Measurements from ENCODE around the gene MARK2.
A peak's percentile ranks its signal among the peaks of the same experiment; 100 is the strongest.
"Not testable (repeated sequence)": the region's sequence is repeated elsewhere in the genome, so short reads cannot be mapped to it uniquely, and the experiment has no call there.

Gene MARK2

DNA sequence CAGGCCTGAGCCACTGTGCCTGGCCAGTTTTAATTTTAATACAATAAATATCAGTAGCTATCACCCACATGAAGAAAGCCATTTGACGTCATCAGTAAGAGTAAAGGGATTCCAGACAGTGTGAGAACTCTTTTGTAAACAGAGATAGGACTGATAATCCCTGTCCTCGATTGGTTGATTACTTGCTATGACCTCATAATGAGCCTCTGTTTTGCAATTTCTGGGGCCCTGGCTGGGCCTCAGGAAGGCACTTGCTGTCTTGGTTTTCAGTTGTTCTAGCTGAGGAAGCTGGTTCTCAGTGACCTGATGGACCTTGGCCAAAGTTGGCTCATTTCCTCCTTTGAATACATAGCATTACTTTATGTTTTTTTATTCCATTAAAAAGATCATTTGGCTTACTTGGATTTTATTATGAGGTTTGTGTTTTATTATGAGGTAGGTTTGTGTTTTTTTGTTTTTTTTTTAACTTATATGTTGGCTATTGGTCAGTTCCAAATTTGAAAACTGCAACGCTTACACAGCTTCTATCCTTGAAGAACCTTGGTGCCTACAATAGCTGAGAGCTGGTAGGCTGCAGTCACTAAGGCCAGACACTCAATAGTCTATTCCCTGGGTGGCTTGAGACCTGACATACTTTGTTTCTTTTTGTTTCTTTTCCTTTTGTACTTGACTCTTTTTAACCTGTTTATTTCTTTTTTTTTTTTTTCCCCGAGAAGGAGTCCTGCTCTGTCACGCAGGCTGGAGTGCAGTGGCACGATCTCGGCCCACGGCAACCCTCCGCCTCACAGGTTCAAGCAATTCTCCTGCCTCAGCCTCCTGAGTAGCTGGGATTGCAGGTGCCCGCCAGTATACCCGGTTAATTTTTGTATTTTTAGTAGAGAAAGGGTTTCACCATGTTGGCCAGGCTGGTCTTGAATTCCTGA is 20.0 kb downstream of the MARK2 start:
- Mint-ChIP-seq H3K4me1 (ENCODE audit: low read depth) (peaks cover 49% of the 10 kb centered on the region), H3K36me3 (ENCODE audit: low read depth) (peaks cover 38% of the 10 kb centered on the region), H3K27me3 (no peaks in the 10 kb centered on the region), H3K9me3 (no peaks in the 10 kb centered on the region), H3K27ac (peak overlapping the region; percentile 36), H3K4me3 (no peak overlapping the region)

DNA sequence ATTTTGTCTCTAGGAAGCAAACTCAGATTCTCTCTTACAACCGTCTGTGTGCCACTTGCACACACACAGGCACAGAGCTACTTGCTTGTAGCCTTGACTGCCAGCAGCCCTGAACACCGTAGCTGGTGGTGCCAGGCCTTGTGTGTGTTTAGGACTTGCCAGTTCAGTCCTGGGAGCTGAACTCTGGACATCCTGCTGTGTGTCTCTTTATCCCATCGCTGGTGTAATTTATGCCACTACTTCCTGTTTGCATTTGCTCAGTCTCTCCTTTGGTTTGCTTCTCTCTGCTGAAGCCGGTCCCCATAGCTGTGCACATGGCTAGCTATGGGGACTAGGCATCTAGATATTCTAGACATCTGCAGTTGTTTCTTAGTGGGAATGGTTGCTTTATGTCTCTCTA is 24.0 kb downstream of the MARK2 start:
- peaks cover 55% of the 10 kb centered on the region for H3K4me1 Mint-ChIP-seq (ENCODE audit: low read depth)
- no peaks in the 10 kb centered on the region for H3K27me3 Mint-ChIP-seq
- peaks cover 37% of the 10 kb centered on the region for H3K36me3 Mint-ChIP-seq (ENCODE audit: low read depth)
- H3K27ac Mint-ChIP-seq: peak overlapping the region; percentile 27
- H3K4me3 Mint-ChIP-seq: no peak overlapping the region
- H3K9me3 Mint-ChIP-seq: no peaks in the 10 kb centered on the region

DNA sequence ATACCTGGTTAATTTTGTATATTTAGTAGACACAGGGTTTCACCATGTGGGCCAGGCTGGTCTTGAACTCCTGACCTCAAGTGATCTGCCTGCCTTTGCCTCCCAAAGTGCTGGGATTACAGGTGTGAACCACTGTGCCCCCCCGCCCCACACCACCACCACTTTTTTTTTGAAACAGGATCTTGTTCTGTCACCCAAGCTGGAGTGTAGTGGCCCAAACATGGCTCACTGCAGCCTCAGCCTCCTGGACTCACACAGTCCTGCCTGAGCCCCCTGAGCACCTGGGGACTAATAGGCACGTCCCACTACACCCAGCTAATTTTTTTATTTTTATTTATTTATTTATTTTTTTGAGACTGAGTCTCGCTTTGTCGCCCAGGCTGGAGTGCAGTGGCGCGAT is 24.7 kb downstream of the MARK2 start:
- not testable (repeated sequence) for H3K27me3 Mint-ChIP-seq, H3K4me3 Mint-ChIP-seq, H3K9me3 Mint-ChIP-seq
- peaks cover 43% of the 10 kb centered on the region for H3K36me3 Mint-ChIP-seq (ENCODE audit: low read depth)
- H3K27ac Mint-ChIP-seq: peak overlapping the region; percentile 31
- peaks cover 60% of the 10 kb centered on the region for H3K4me1 Mint-ChIP-seq (ENCODE audit: low read depth)

DNA sequence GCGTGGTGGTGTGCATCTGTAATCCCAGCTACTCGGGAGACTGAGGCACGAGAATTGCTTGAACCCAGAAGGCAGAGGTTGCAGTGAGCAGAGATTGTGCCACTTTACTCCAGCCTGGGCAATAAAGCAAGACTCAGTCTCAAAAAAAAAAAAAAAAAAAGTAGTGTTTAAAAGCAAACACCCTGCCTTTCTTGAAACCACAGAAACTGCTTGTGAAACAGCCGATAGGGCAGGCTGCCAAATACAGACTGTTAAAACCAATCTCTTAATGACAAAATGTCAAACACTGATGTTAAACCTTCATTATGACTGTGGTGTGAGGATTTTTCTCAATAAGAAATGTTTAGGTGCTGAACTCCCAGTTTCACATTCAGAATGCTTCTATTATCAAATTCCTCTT is 27.3 kb downstream of the MARK2 start:
- Mint-ChIP-seq H3K36me3 (ENCODE audit: low read depth) (peaks cover 32% of the 10 kb centered on the region), H3K9me3 (no peaks in the 10 kb centered on the region), H3K27me3 (no peaks in the 10 kb centered on the region), H3K4me1 (ENCODE audit: low read depth) (peaks cover 80% of the 10 kb centered on the region), H3K4me3 (peak overlapping the region; percentile 57), H3K27ac (peak overlapping the region; percentile 72)

DNA sequence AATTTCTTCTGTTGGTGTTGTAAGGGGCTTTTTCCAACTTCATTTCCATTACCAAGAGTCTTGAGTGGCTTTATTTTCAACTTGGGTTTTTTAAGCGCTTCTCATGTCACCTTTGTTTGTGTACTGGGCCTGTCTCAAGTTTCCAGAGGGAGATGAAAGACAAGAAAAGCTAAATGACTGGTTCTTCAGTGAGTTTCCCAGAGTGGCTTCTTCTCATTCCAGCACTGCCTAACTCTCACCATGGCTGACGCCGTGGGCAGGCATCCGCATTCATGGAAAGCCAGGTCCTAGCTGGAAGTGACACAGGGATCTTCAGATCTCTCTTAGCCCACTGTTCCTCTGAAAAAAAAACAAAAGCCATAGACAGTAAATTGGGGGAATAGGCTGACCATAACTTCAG is 28.6 kb downstream of the MARK2 start:
- Mint-ChIP-seq H3K36me3 (ENCODE audit: low read depth) (peaks cover 25% of the 10 kb centered on the region), H3K4me1 (ENCODE audit: low read depth) (peaks cover 85% of the 10 kb centered on the region), H3K4me3 (no peak overlapping the region), H3K27ac (no peak overlapping the region), H3K27me3 (no peaks in the 10 kb centered on the region), H3K9me3 (no peaks in the 10 kb centered on the region)

DNA sequence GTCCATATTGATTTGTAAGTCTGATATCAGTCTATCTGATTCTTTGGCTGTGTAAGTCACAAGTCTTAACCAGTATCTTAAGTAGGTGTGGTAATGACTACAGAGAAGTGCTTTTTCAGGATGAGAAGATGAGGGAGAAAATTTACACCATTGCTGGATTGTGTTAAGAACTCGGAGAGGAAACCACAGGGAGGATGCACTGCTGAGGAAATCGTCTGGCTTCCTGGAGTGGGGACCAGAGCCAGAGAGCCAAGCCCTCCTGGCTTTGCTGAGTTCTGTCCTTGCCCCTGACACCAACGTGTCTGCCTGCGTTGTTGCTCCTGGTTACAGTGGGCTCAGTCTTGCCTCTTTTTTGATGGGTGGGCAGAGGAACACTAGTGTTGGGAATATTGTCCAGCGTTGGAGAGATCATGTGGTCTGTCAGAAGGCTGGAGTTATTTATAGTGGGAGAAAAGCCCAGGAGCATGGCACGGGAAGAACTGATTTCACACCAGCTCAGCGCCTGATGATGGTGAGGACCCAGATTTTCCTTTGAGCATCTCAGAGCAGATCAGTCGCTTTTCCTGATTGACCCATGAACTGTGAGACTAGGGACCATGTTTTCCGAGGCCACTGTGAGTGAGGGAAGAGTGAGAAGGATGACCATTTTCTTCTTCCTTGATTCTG is 29.6 kb downstream of the MARK2 start:
- H3K4me3 Mint-ChIP-seq: peak overlapping the region; percentile 8

DNA sequence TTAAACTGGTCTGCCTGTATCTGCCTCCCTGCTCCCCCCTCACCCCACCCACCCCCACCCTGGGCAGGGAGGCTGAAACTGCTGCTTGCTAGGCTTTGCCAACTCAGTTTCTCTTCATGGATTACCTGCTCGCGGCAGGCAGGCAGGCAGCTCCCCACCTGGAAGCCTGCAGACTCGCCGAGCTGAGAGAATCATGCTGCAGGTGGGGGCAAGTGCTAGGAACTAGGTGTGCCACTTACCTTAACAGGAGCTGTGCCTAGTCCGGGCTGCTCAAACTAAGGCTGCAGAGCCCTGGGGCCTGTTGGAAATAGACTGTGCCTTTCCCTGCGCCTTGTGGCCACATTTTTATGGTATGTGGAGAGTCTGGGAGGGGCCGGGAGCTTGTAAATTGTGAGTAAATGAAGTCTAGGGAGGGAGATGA is 30.3 kb downstream of the MARK2 start:
- H3K9me3 Mint-ChIP-seq: no peaks in the 10 kb centered on the region
- peaks cover 18% of the 10 kb centered on the region for H3K36me3 Mint-ChIP-seq (ENCODE audit: low read depth)
- H3K4me1 Mint-ChIP-seq (ENCODE audit: low read depth): peaks cover 90% of the 10 kb centered on the region
- peak overlapping the region; percentile 70 for H3K4me3 Mint-ChIP-seq
- H3K27me3 Mint-ChIP-seq: no peaks in the 10 kb centered on the region
- peak overlapping the region; percentile 87 for H3K27ac Mint-ChIP-seq

More for the DNA sequence above, 29.6 kb downstream of the MARK2 start:
- no peaks in the 10 kb centered on the region for H3K27me3 Mint-ChIP-seq
- peak overlapping the region; percentile 47 for H3K27ac Mint-ChIP-seq
- H3K36me3 Mint-ChIP-seq (ENCODE audit: low read depth): peaks cover 18% of the 10 kb centered on the region
- peaks cover 85% of the 10 kb centered on the region for H3K4me1 Mint-ChIP-seq (ENCODE audit: low read depth)
- no peaks in the 10 kb centered on the region for H3K9me3 Mint-ChIP-seq

DNA sequence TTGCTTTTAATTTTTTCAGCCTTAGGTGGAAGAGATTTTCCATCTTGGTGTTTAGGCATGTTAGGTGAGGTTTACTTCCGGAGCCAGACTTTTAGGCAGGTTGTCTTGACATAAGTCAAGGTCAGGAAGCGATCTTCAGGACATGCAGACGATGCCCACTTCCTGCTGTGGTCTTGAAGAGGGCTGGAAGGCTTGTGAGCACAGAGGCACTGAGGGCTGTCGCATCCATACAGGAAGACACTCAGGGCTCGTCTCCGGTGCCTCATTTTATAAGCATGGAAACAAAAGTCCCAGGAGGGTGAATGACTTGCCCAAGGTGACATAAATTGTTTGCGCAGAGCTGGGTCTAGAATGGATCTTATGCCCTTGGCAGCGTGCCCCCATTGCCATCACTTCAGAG is 30.8 kb downstream of the MARK2 start:
- peaks cover 95% of the 10 kb centered on the region for H3K4me1 Mint-ChIP-seq (ENCODE audit: low read depth)
- peak overlapping the region; percentile 70 for H3K4me3 Mint-ChIP-seq
- H3K27ac Mint-ChIP-seq: peak overlapping the region; percentile 87
- no peaks in the 10 kb centered on the region for H3K27me3 Mint-ChIP-seq
- H3K9me3 Mint-ChIP-seq: no peaks in the 10 kb centered on the region
- peaks cover 18% of the 10 kb centered on the region for H3K36me3 Mint-ChIP-seq (ENCODE audit: low read depth)

DNA sequence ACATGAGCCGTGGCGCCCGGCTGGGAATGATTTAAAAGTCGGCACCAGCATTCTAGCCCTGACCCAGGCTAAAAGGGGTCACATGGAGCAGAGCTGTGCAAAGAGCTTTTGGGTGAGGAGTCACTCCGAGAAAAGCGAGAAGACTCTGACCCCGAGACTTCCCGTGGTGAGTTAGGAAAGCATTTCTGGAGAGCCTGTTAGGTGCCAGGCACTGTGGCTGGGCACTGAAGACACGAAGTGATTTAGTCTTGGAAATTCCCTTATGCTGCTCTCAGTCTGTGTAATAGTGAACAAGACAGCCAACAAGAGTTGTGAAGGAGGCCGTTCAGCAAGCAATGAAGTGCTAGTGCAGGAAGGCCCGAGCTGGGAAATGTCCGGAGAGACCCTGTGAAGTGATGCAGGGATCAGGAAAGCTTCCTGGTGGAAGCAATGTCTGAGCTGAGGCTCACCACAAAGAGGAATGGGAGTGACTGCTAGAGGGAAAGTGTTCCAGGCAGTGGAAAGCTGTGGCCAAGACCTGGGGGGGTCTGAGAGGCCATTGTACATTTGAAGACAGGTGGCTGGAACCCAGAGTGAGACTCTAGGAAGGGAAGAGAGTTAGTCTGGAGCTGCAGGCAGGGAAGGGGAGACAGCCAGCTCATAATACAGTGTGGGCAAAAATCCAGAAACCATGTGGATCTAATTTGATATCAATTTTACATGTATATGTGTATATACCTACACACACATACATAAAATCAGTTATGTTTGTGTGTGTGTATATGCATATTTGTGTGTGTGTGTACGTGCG is 31.6 kb downstream of the MARK2 start:
- Mint-ChIP-seq H3K27ac (peak overlapping the region; percentile 71), H3K4me1 (ENCODE audit: low read depth) (peaks cover 94% of the 10 kb centered on the region), H3K36me3 (ENCODE audit: low read depth) (peaks cover 22% of the 10 kb centered on the region)

DNA sequence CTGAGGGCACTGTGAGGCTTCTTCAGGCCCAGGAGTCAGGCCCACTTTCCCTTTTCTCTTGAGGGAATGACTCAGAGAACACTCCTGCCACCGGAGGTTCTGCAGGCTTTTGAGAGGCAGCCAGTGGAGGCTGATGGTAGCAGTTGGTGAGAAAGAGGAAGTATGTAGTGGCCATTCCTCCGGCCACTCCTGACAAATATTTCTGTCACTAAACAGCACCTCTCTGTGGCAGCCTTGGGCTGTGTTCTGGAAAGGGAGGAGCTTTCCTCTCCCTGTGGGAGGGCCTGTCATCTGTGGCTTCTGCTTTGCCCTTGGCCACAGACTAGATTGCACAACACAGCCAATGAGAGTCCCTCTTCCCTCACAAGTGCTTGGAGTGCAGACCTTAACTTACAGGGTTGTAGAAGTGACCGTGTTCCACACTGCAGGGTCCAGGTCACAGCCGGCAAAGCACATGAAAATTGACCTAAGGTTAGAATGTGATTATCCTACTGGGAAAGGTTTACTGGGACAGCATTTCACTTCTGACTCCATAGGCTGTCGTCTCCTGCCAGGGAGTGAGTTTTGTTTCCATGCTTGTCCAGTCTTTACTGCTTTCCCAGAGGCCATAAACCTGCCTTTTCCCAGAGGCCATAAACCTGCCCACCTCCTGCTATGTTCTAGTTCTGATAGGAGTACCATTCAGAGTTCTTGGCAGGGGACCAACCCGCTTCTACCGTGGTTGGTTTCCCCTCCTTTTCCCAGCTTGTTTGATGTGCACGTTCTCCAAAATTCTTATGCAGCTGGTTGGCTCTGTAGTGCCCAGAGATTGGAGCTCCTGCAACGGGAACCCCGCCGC is 33.3 kb downstream of the MARK2 start:
- H3K9me3 Mint-ChIP-seq: no peaks in the 10 kb centered on the region
- peaks cover 20% of the 10 kb centered on the region for H3K36me3 Mint-ChIP-seq (ENCODE audit: low read depth)
- H3K4me3 Mint-ChIP-seq: no peak overlapping the region
- peak overlapping the region; percentile 70 for H3K27ac Mint-ChIP-seq
- H3K27me3 Mint-ChIP-seq: no peaks in the 10 kb centered on the region
- peaks cover 86% of the 10 kb centered on the region for H3K4me1 Mint-ChIP-seq (ENCODE audit: low read depth)

More for the DNA sequence above, 31.6 kb downstream of the MARK2 start:
- Mint-ChIP-seq H3K9me3 (no peaks in the 10 kb centered on the region), H3K27me3 (no peaks in the 10 kb centered on the region), H3K4me3 (peak overlapping the region; percentile 36)

DNA sequence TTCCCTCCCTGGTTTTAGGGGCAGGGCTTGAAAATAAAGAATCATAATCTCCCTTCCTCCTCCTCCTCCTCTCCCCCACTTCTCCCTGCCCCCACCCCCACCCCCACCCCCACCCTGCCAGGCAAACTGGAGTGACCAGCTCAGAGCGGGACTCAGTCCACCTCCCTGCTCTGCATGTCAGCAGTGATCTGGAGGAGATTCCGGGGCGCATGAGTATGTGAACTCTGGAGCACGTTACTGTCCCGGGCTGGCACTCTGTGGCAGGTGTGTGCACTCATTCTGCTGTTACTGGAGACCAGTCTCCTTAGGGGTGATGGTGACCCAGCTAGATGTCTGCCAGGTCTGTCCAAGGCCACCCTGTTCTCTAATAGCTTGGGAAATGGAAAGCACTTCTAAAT is 33.9 kb downstream of the MARK2 start:
- H3K4me1 Mint-ChIP-seq (ENCODE audit: low read depth): peaks cover 86% of the 10 kb centered on the region
- H3K9me3 Mint-ChIP-seq: no peaks in the 10 kb centered on the region
- H3K27me3 Mint-ChIP-seq: no peaks in the 10 kb centered on the region
- H3K4me3 Mint-ChIP-seq: no peak overlapping the region
- H3K36me3 Mint-ChIP-seq (ENCODE audit: low read depth): peaks cover 14% of the 10 kb centered on the region
- H3K27ac Mint-ChIP-seq: no peak overlapping the region

DNA sequence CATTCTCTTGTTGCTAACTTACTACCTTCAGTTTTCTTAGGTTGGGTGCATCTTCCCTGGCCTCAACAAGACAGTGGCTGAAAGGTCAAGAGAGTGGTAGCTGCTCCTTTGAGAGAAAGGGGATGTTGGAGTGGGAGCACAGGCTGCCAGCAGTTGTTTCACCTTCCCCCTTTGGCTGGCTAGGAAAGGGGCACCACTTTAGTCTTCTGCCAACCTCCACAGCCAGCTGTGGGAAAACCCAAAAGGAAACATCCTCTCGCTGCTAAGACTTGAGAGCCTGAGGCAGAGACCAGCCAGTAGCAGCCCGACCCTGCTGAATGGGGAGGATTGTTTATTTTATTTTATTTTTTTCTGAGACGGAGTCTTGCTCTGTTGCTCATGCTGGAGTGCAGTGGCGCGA is 34.4 kb downstream of the MARK2 start:
- H3K27me3 Mint-ChIP-seq: no peaks in the 10 kb centered on the region
- H3K27ac Mint-ChIP-seq: no peak overlapping the region
- no peaks in the 10 kb centered on the region for H3K9me3 Mint-ChIP-seq
- peaks cover 9% of the 10 kb centered on the region for H3K36me3 Mint-ChIP-seq (ENCODE audit: low read depth)
- no peak overlapping the region for H3K4me3 Mint-ChIP-seq
- H3K4me1 Mint-ChIP-seq (ENCODE audit: low read depth): peaks cover 86% of the 10 kb centered on the region

DNA sequence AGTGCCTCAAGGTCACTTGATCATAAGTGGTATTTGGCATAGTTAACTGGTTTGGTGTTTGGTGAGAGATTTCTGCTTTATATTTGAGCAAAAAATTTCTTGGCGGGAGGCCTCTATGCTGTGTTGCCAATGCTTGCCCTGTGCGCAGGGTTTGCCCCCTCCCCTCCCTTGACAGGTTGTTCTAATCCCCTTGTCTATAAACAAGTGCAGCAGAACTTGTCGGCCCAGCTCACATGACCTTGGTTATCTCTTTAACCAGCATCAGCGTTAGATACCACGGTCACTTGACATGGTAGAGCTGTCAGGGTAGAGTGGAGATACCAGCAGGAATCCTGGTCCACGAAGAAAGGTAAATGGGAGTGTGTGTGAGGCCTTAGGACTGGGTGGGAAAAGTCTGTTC is 35.6 kb downstream of the MARK2 start:
- H3K36me3 Mint-ChIP-seq (ENCODE audit: low read depth): peaks cover 8% of the 10 kb centered on the region
- no peaks in the 10 kb centered on the region for H3K9me3 Mint-ChIP-seq
- H3K4me1 Mint-ChIP-seq (ENCODE audit: low read depth): peaks cover 86% of the 10 kb centered on the region
- no peaks in the 10 kb centered on the region for H3K27me3 Mint-ChIP-seq
- H3K4me3 Mint-ChIP-seq: peak overlapping the region; percentile 30
- peak overlapping the region; percentile 79 for H3K27ac Mint-ChIP-seq

DNA sequence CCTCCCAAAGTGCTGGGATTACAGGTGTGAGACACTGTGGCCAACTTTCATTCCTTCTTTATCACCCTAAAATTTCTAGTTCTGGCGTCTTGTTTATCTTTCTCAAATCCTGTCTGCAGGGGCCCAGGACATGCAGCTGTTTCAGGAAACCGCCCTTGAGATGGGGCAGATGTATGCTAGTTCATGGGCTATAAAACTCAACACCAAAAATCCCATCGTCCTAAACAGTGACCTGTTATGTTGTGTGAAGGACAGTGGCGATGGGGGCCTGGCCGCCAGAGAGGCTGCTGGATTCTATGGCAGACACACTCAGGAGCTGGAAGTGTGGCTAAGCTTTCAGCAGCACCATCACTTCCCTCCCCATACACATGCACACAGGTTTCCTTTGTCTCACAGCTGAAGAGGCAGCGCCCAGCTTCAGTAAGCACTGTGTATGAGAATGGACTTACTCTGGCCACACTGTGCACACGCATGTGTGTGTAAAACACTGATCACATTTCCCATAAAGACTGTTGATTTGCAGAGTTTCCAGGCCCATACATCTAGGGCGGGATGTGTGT is 36.7 kb downstream of the MARK2 start:
- no peak overlapping the region for H3K4me3 Mint-ChIP-seq
- no peaks in the 10 kb centered on the region for H3K9me3 Mint-ChIP-seq
- peaks cover 15% of the 10 kb centered on the region for H3K36me3 Mint-ChIP-seq (ENCODE audit: low read depth)
- peaks cover 86% of the 10 kb centered on the region for H3K4me1 Mint-ChIP-seq (ENCODE audit: low read depth)
- H3K27me3 Mint-ChIP-seq: no peaks in the 10 kb centered on the region
- H3K27ac Mint-ChIP-seq: no peak overlapping the region
